Tibial nerve (tissue), 4 donors: ENCODE measurements around the gene TMEM156. TPM values are rescaled to one million over a fixed set of nuclear protein-coding genes. Genes with fewer than 3 reads are reported as not detected.

Source experiments
- DNase-seq, 2 donors: peaks; one replicate each; pipeline ENCODE4 v3.0.0-alpha.2; 2019; ENCODE audit warnings: low spot score in 2 of 2
- H3K27ac ChIP-seq, 4 donors: fragments of 200-600 bp; sonication (generic) in 3 of 4; one replicate each; pipeline ENCODE4 v1.5.1; 2017 to 2019; ENCODE audit warnings: mild to moderate bottlenecking in 1 of 4
- H3K27me3 ChIP-seq, 2 donors: fragments of 200-600 bp; sonication (generic) in 1 of 2; one replicate each; pipeline versions ENCODE4 v1.5.1 to v1.6.0; 2017 to 2019
- H3K36me3 ChIP-seq, 3 donors: fragments of 200-600 bp; sonication (generic); one replicate each; pipeline ENCODE4 v1.5.1; 2018 to 2019
- H3K4me1 ChIP-seq, 4 donors: fragments of 200-600 bp; sonication (generic) in 3 of 4; one replicate each; pipeline ENCODE4 v1.5.1; 2017 to 2019
- H3K4me3 ChIP-seq, 4 donors: fragments of 200-600 bp; sonication (generic) in 3 of 4; one replicate each; pipeline ENCODE4 v1.5.1; 2017 to 2019; ENCODE audit warnings: mild to moderate bottlenecking in 1 of 4, moderate library complexity in 1 of 4
- H3K9me3 ChIP-seq, 4 donors: fragments of 200-600 bp; sonication (generic) in 3 of 4; one replicate each; pipeline ENCODE4 v1.5.1; 2017 to 2019
- CTCF ChIP-seq, 5 experiments: fragments of 200-600 bp in 3 of 5; fragments of 450-650 bp in 2 of 5; sonication (generic) in 3 of 5; IDR thresholded peaks; one replicate each; pipeline ENCODE4 v1.5.1; 2016 to 2019; ENCODE audit warnings: antibody characterized with exemption in 5 of 5, mild to moderate bottlenecking in 3 of 5, moderate library complexity in 2 of 5
- EP300 ChIP-seq, 2 donors: sonication (generic); formaldehyde crosslinking; IDR thresholded peaks; one replicate each; pipeline ENCODE4 v1.6.1; 2017; ENCODE audit warnings: antibody characterized with exemption in 2 of 2, mild to moderate bottlenecking in 1 of 2
- POLR2A ChIP-seq, 2 donors: fragments of 450-650 bp; IDR thresholded peaks; one replicate each; pipeline ENCODE4 v1.6.1; 2017; ENCODE audit warnings: antibody characterized with exemption in 2 of 2, mild to moderate bottlenecking in 2 of 2, moderate library complexity in 2 of 2
- WGBS, 2 donors: methylation state at CpG; one replicate each; pipeline ENCODE4 v1.1.5; 2018; 5-methylcytosine and 5-hydroxymethylcytosine counted together
- total RNA-seq, 4 donors: library from RNA; depleted of rRNA; stranded (reverse); fragments of >200 nt; gene quantifications; one replicate each; pipeline ENCODE4 v1.1.0, GENCODE V29; 2016

TMEM156 gene
- total RNA-seq, 4 donors from 2014 or later, result 0.66 to 8.6 TPM; not detected in 2

GRCh38 chr4:38935391-38936073 lies 96.7 kb downstream of the TMEM156 start:
- TF ChIP-seq EP300 (IDR thresholded peaks at IDR 0.05) (no peak), POLR2A (IDR thresholded peaks at IDR 0.05) (no peak), CTCF (IDR thresholded peaks at IDR 0.05) (no peak)
- DNase-seq, result no peak
- no peaks in the 10 kb centered on the region for H3K9me3 ChIP-seq
- 85 to 86% methylated on average over 5 of the region's 5 CpGs for WGBS, 2 donors
- peaks cover 5 to 100% (median 12%) of the 10 kb centered on the region in 3 donors for H3K36me3 ChIP-seq
- H3K4me1 ChIP-seq, result no peaks in the 10 kb centered on the region
- no peaks in the 10 kb centered on the region for H3K27me3 ChIP-seq
- H3K4me3 ChIP-seq, result no peak overlapping the region
- H3K27ac ChIP-seq, result no peak overlapping the region

- no peaks in the 10 kb centered on the region for H3K27me3 ChIP-seq
- peaks cover 5 to 98% (median 12%) of the 10 kb centered on the region in 3 donors for H3K36me3 ChIP-seq
- H3K9me3 ChIP-seq, result no peaks in the 10 kb centered on the region
- TF ChIP-seq CTCF (IDR thresholded peaks at IDR 0.05), result no peak
- no peak for TF ChIP-seq POLR2A (IDR thresholded peaks at IDR 0.05)
- TF ChIP-seq EP300 (IDR thresholded peaks at IDR 0.05), result no peak
- 77 to 84% methylated on average over 5 of the region's 5 CpGs for WGBS, 2 donors
- no peak overlapping the region for H3K27ac ChIP-seq
- no peak for DNase-seq
- peaks cover 0 to under 1% (median 0%) of the 10 kb centered on the region in 4 donors for H3K4me1 ChIP-seq
- H3K4me3 ChIP-seq, result no peak overlapping the region
Observed at GRCh38 chr4:38931125-38931524, 101.1 kb downstream of the TMEM156 start.

- no peak for DNase-seq
- H3K36me3 ChIP-seq, result peaks cover 5 to 98% (median 9%) of the 10 kb centered on the region in 3 donors
- TF ChIP-seq EP300 (IDR thresholded peaks at IDR 0.05) (no peak), POLR2A (IDR thresholded peaks at IDR 0.05) (no peak), CTCF (IDR thresholded peaks at IDR 0.05) (no peak)
- no peak overlapping the region for H3K27ac ChIP-seq
- H3K27me3 ChIP-seq, result no peaks in the 10 kb centered on the region
- WGBS, 2 donors, result 88% methylated on average over 6 of the region's 6 CpGs
- H3K4me3 ChIP-seq, result no peak overlapping the region
- H3K9me3 ChIP-seq, result no peaks in the 10 kb centered on the region
- peaks cover 0 to 4% (median 0%) of the 10 kb centered on the region in 4 donors for H3K4me1 ChIP-seq
Observed at GRCh38 chr4:38930707-38931106, 101.5 kb downstream of the TMEM156 start.

GRCh38 chr4:38930204-38930603 lies 102.0 kb downstream of the TMEM156 start:
- H3K27me3 ChIP-seq, result no peaks in the 10 kb centered on the region
- H3K4me3 ChIP-seq, result no peak overlapping the region
- DNase-seq, result no peak
- peaks cover 0 to 4% (median 0%) of the 10 kb centered on the region in 4 donors for H3K4me1 ChIP-seq
- peaks cover 5 to 94% (median 8%) of the 10 kb centered on the region in 3 donors for H3K36me3 ChIP-seq
- TF ChIP-seq POLR2A (IDR thresholded peaks at IDR 0.05) (no peak), EP300 (IDR thresholded peaks at IDR 0.05) (no peak), CTCF (IDR thresholded peaks at IDR 0.05) (no peak)
- no peaks in the 10 kb centered on the region for H3K9me3 ChIP-seq
- 39 to 52% methylated on average over 1 of the region's 1 CpG for WGBS, 2 donors
- H3K27ac ChIP-seq, result no peak overlapping the region

- H3K27ac ChIP-seq, result no peak overlapping the region
- H3K4me1 ChIP-seq, result peaks cover 0 to 14% (median 0%) of the 10 kb centered on the region in 4 donors
- TF ChIP-seq EP300 (IDR thresholded peaks at IDR 0.05) (no peak), CTCF (IDR thresholded peaks at IDR 0.05) (no peak), POLR2A (IDR thresholded peaks at IDR 0.05) (no peak)
- H3K27me3 ChIP-seq, result no peaks in the 10 kb centered on the region
- 87 to 91% methylated on average over 9 of the region's 9 CpGs for WGBS, 2 donors
- H3K36me3 ChIP-seq, result peaks cover 5 to 91% (median 8%) of the 10 kb centered on the region in 3 donors
- no peak for DNase-seq
- H3K4me3 ChIP-seq, result no peak overlapping the region
- no peaks in the 10 kb centered on the region for H3K9me3 ChIP-seq
Observed at GRCh38 chr4:38928974-38929373, 103.2 kb downstream of the TMEM156 start.
